ENCODE results near the gene PTPRQ. TPM values are rescaled to one million over a fixed set of nuclear protein-coding genes. Genes with fewer than 3 reads are reported as not detected.

The PTPRQ gene
- total RNA-seq, 4 donors from 2014 or later, result 0.47 to 47.3 (median 8.5) TPM

DNA sequence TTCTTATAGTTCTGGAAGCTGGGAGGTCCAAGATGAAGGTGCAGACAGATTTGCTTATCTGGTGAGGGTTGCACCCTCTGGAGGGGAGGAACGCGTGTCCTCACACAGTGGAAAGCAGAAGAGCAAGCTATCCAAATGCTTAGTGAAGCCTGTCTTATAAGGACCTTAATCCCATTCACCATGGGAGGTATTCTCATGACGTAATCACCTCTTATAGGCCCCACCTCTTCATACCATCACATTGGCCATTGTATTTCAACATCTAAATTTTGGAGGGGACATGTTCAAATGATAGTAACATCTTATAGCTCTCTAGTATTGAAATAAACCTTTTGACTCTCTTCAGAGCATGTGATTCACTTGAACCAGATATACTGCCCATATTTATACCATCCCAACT lies 158.4 kb downstream of the PTPRQ start:
- no peak for ATAC-seq (ENCODE audit: low FRiP score)
- TF ChIP-seq, protein P1, sequence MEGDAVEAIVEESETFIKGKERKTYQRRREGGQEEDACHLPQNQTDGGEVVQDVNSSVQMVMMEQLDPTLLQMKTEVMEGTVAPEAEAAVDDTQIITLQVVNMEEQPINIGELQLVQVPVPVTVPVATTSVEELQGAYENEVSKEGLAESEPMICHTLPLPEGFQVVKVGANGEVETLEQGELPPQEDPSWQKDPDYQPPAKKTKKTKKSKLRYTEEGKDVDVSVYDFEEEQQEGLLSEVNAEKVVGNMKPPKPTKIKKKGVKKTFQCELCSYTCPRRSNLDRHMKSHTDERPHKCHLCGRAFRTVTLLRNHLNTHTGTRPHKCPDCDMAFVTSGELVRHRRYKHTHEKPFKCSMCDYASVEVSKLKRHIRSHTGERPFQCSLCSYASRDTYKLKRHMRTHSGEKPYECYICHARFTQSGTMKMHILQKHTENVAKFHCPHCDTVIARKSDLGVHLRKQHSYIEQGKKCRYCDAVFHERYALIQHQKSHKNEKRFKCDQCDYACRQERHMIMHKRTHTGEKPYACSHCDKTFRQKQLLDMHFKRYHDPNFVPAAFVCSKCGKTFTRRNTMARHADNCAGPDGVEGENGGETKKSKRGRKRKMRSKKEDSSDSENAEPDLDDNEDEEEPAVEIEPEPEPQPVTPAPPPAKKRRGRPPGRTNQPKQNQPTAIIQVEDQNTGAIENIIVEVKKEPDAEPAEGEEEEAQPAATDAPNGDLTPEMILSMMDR (IDR thresholded peaks at IDR 0.05), result no peak
- no peak for DNase-seq (ENCODE audit: low spot score)

DNA sequence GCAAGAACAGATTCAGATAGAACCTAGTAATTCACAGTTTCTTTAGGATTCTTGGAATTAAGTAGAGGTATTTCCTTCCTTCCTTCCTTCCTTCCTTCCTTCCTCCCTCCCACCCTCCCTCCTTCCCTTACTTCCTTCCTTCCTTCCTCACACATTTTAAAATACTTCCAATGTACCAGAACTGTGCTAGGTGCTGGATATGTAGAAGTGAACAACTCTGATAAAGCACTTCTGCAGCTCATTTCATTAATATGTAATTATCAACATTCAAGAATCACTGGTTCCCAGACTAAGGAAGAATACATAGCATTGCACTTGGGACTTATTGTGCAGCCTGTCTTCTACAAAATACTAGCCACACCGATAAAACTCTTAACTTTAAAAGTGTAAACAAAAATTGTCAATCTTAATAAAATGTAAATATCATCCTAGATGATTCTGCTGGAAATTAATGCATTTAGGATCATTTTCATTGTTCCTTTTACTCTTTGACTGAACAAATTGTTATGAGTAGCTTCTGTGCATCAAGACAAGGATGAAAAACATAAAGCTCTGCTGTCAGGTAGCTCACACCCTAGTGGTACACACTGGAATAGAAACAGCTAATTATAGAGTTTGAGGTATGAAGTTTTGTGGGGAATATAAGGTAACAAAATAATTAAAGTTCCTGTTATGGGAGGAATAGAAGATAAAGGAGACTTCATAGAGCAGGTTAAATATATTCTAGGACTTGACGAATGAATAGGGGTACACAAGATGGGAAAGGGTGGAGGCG lies 163.5 kb downstream of the PTPRQ start:
- ATAC-seq (ENCODE audit: low FRiP score), result no peak
- DNase-seq (ENCODE audit: low spot score), result no peak
- TF ChIP-seq, protein P1 (IDR thresholded peaks at IDR 0.05), result no peak

DNA sequence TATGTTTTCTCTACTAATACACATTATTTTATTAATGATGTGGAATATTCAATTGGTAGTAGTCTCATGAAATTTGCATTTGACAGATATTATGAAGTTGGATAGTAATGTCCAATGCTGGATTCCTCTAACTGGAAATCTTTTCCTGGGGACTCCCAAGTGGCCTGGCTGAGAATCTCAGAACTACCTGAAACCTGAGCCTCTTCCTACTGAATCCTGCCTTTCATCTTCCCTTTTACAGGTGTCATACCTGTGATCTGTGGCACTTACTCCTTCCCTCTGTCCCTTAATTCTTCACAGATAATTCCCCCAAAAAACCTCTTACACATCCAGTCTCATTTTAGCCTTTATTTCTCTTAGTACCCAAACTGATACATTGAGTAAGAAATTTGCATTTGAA lies 173.7 kb downstream of the PTPRQ start:
- DNase-seq (ENCODE audit: low spot score) (no peak), ATAC-seq (ENCODE audit: low FRiP score) (no peak)
- TF ChIP-seq, protein P1 (IDR thresholded peaks at IDR 0.05), result no peak

DNA sequence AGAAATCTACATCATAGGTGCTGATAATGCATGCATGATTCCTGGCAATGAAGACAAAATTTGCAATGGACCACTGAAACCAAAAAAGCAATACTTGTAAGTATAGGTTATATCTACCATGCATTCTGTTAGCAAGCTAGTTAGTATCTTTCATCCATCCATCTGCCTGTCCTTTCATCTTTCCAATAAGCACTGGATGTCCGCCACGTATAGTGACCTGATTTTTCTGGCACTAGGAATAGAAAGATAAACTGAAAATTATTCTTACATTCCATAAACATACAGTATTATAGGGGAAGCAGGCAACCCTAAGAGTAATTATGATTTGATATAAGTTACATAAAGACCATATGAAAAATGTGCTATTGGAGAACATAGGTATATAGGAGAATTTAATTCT lies 176.2 kb downstream of the PTPRQ start:
- TF ChIP-seq, protein P1 (IDR thresholded peaks at IDR 0.05), result no peak
- no peak for DNase-seq (ENCODE audit: low spot score)
- ATAC-seq (ENCODE audit: low FRiP score), result no peak

GRCh38 chr12:80622271-80622670 lies 178.2 kb downstream of the PTPRQ start:
- TF ChIP-seq, protein P1 (IDR thresholded peaks at IDR 0.05), result no peak
- ATAC-seq (ENCODE audit: low FRiP score), result no peak
- no peak for DNase-seq (ENCODE audit: low spot score)

- DNase-seq (ENCODE audit: low spot score), result no peak
- TF ChIP-seq, protein P1 (IDR thresholded peaks at IDR 0.05), result no peak
- ATAC-seq (ENCODE audit: low FRiP score), result no peak
Observed at GRCh38 chr12:80625051-80625450, 181.0 kb downstream of the PTPRQ start.

- ATAC-seq (ENCODE audit: low FRiP score), result no peak
Observed at GRCh38 chr12:80625901-80626300, 181.9 kb downstream of the PTPRQ start.

More at GRCh38 chr12:80625901-80626300, 181.9 kb downstream of the PTPRQ start:
- DNase-seq (ENCODE audit: low spot score), result no peak
- TF ChIP-seq, protein P1 (IDR thresholded peaks at IDR 0.05), result no peak
